Retinal pigment epithelial cell (primary cell): Measurements from ENCODE around the gene ALPL.
"Not testable (repeated sequence)": the region's sequence is repeated elsewhere in the genome, so short reads cannot be mapped to it uniquely, and the experiment has no call there.

Source experiments
- DNase-seq: peaks from one replicate; pipeline ENCODE4 v3.0.0-alpha.2; 2010; ENCODE audit warnings: low read depth
- H3K4me3 ChIP-seq: 2 replicates; pipeline ENCODE4 v1.5.1; 2011; ENCODE audit warnings: mild to moderate bottlenecking, low read length, control low read depth, moderate library complexity
- TF ChIP-seq, protein P1 (sequence below): conservative IDR thresholded peaks from 2 replicates; pipeline ENCODE4 v1.5.1; 2011; ENCODE audit warnings: low read depth, low read length, control low read depth, inconsistent platforms

The ALPL gene

DNA sequence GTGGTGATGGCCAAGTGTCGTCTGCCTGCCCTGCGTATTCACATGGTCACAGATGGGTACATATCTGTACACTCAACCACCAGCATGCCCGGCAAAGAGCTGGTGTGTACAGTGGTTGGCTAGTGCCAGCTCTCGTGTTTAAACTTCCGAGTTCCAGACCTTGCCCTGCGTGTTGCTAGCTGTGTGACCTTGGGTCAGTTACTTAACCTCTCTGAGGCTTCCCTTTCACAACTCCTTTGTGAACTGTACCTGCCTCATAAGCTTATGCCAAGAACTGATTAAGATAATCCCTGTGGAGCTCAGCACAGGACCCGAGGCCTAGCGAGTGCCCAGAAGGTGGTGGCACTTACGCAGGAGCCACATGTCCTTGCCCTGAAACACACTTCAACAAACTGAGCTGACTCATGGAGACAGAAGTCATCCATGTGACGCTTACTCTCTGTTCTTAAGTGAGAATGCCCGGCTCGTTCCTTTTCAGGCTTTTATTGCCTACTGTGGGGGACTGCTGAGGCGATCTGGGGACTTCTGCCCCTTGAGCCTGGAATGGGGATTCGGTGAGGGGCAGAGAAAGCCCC, 55.4 kb downstream of the ALPL start:
- H3K4me3 ChIP-seq, result no peak overlapping the region
- TF ChIP-seq, protein P1, sequence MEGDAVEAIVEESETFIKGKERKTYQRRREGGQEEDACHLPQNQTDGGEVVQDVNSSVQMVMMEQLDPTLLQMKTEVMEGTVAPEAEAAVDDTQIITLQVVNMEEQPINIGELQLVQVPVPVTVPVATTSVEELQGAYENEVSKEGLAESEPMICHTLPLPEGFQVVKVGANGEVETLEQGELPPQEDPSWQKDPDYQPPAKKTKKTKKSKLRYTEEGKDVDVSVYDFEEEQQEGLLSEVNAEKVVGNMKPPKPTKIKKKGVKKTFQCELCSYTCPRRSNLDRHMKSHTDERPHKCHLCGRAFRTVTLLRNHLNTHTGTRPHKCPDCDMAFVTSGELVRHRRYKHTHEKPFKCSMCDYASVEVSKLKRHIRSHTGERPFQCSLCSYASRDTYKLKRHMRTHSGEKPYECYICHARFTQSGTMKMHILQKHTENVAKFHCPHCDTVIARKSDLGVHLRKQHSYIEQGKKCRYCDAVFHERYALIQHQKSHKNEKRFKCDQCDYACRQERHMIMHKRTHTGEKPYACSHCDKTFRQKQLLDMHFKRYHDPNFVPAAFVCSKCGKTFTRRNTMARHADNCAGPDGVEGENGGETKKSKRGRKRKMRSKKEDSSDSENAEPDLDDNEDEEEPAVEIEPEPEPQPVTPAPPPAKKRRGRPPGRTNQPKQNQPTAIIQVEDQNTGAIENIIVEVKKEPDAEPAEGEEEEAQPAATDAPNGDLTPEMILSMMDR, result no peak
- peak; percentile 78 for DNase-seq

DNA sequence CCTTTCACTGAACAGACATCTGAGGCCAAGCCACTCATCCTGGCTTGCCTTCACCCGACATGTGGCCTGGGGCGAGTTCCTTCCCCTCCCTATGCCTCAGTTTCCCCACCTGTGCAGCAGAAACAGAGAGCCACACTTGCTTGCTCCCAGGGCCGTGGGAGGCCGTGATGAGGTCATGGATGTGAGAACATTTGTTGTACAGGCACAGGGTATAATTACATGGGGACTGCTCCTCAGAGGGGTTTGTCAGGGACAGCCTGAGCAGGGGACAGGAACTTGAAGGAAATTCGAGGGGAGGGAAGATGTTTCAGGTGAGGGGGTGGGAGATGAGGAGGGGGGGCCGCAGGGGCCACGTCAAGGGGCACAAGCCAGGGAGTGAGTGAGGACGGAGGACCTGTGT, 56.1 kb downstream of the ALPL start:
- no peak for DNase-seq
- H3K4me3 ChIP-seq, result no peak overlapping the region
- TF ChIP-seq, protein P1, result no peak

DNA sequence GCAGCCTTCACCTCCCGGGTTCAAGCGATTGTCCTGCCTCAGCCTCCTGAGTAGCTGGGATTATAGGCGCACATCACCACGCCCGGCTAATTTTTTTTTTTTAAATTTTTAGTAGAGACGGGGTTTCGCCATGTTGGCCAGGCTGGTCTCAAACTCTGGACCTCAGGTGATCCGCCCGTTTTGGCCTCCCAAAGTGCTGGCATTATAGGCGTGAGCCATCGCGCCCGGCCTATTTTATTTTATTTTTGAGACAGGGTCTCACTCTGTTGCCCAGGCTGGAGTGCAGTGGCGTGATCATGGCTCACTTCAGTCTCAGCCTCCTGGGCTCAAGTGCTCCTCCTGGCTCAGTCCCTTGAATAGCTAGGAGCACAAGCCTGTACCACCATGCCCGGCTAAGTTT, 57.1 kb downstream of the ALPL start:
- not testable (repeated sequence) for DNase-seq

DNA sequence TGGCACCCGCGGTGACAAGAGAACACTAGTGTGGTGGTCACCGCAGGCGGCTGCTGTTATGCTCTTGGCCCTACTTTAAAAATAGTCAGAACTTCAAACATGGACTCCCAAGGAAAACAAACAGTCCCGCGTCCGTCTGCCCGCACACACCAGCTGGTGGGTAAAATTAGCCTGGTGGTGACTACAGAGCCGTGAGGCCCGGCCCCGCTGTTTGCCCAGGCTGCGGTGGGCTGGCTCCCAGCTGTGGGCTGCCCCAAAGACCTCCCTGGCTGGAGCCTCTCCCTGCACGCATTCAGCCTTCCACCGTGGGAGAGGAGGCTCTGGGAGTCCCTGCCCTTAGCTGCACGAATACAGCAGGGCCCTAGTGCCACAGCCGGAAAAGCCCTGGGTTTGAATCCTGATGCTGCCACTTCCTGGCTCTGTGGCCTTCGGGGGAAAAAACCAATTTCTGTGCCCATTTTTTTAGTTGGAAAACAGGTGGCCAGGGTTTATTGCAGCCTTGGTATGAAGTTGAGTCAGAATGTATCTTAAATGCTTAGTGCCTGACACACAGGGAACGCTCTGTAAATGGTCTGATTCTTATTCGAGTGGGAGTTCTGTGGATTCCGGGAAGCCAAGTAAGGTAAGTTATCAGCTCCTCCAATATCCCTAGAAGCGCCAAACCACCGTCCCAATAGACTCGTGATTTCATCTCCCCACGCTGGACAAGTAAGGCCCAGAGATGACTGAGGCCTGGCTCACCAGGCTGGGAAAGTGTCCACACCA, 58.2 kb downstream of the ALPL start:
- no peak for DNase-seq
- no peak overlapping the region for H3K4me3 ChIP-seq
- TF ChIP-seq, protein P1, result no peak

More for the DNA sequence above, 57.1 kb downstream of the ALPL start:
- not testable (repeated sequence) for H3K4me3 ChIP-seq

DNA sequence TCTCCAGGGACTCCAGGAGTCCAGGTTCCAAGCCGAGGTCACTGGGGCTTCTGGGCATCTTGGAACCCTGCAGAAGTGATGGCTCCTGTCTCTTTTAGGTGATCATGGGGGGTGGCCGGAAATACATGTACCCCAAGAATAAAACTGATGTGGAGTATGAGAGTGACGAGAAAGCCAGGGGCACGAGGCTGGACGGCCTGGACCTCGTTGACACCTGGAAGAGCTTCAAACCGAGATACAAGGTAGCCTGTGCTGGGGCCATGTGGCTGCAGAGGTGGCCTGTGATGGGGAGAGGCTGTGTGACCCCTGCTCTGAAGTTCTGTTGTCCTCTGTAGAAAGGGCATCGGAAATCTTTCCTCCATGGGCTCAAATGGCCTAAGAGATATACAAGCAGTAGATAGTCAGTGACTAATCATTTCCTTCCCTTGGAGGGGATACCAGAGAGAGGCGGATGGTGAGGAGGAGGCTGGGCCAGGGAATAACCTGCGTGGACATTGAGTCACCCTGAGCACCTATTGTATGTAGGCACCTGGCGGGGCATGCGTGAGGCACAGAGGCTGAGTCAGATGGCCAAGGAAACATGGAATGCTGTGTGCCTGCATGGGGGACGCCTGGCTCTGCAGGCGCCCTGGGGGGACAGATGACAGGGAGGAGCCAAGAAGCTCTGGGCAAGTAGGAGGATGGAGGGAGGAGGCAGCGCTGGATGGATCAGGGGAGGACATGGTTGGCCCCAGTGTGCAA, 59.0 kb downstream of the ALPL start:
- H3K4me3 ChIP-seq, result no peak overlapping the region
- no peak for DNase-seq
- TF ChIP-seq, protein P1, result no peak

DNA sequence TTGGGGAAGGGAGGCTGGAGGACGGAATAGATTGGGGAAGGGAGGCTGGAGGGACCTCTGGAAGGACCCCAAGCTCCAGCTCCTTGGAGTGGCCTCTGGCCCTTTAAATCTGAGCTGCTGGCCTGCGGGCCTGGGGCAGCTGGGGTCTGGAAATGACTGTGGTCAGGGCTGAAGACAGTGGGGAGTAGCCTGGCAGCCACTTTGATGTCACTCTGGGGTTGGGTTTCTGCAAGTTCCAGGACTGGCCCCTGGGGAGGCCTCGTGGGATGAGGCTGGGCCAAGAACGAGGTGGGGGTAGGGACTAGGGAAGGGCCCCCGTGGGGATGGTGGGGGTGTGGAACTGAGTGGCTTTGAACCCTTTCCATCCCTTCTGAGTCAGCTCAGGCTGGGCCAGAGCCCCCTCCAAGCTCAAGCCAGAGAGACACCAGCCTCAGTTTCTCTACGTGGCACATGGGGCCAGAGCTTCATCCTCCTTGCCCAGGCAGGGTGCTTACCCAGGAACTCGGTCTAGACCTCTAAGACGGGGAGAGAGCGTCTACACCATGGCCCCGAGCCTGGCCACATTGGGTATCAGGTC, 59.7 kb downstream of the ALPL start:
- TF ChIP-seq, protein P1, result no peak
- DNase-seq, result no peak
- no peak overlapping the region for H3K4me3 ChIP-seq

DNA sequence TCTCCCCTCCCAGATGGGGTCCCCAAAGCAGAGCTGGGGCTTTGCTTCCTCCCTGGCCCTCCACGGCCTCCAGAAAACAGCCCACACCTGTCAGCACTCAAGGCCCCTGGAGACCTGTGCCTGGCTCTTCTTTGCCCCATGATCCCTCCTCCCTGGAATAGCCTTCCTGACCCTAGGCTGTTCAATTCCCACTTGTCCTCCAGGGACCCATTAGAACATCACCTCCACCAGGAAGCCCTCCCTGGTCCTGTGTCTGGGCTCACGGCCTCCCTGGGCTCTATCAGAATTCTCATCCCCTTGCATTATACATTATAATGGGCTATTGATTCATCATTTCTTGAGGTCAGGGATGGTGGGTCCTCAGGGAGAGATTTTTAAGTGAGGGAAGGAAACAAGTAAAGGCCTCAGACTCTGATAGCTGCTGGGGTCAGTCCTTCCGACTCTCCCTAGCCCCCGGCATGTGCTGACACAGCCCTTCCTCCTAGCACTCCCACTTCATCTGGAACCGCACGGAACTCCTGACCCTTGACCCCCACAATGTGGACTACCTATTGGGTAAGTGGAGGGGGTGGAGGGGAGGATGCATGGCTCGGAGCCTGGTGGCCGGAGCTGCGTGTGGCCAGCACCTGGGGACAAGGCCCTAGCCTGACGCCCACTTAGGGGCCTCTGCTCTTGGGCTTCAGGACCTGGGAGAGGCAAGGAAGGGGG, 60.8 kb downstream of the ALPL start:
- TF ChIP-seq, protein P1, result no peak
- no peak for DNase-seq
- H3K4me3 ChIP-seq, result no peak overlapping the region
